Epidermal melanocyte (primary cell): ENCODE data around the gene TGFBI.

Source experiments
- DNase-seq: peaks from one replicate; pipeline ENCODE4 v3.0.0; 2011; ENCODE audit warnings: low spot score; ENCODE audit not compliant: insufficient read length

The TGFBI gene

DNA sequence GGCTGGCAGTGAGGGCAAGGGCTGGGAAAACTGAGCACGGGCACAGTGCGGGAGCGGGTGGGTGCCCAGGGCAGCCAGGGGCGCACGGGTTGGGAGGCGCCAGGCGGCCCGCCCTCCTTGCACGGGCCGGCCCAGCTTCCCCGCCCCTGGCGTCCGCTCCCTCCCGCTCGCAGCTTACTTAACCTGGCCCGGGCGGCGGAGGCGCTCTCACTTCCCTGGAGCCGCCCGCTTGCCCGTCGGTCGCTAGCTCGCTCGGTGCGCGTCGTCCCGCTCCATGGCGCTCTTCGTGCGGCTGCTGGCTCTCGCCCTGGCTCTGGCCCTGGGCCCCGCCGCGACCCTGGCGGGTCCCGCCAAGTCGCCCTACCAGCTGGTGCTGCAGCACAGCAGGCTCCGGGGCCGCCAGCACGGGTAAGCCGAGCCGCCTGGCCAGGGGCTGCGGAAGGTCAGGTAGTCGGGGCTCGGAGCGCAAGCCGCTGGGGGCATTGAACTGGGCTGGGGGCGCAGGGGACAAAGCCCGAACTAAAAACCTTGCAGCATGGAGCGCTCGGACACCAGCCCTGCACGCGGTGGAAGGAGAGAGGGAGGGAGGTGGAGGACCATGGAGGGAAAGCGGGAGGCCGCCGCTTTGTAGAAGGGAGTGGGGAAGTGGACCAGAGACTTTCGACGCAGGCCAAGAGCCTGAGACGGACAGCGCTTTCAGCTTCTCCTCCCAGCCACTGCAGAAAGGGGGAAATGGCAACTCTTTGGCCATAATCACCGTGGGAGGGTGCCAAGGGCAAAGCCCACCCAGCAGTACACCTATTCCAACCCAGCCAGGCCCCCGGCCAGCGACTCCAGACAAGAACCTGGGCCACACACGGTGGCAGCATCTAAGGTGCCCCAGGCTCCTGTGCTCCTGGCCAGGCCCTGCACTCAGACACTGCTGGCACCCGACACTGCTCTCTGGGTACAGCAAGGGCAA is at the start of gene TGFBI:
TGFBI (plus strand) TSS at position 207 of the 961 bp plus-strand sequence; CDS start at position 275, 68 bp downstream.
- peak; percentile 36 for DNase-seq

DNA sequence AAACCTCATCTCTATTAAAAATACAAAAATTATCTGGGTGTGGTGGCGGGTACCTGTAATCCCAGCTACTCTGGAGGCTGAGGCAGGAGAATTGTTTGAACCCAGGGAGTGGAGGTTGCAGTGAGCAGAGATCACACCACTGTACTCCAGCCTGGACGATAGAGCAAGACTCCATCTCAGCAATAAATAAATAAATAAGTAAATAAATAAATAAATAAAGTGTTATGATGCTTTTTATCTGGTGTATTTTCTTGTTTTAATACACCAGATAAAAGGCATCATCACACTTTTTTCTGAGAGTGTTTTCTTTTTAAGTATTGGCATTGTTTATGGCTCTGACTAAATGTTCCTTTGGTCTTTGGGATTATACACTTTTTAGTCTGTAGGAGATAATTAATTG is 49.8 kb upstream of the TGFBI start:
- no peak for DNase-seq

DNA sequence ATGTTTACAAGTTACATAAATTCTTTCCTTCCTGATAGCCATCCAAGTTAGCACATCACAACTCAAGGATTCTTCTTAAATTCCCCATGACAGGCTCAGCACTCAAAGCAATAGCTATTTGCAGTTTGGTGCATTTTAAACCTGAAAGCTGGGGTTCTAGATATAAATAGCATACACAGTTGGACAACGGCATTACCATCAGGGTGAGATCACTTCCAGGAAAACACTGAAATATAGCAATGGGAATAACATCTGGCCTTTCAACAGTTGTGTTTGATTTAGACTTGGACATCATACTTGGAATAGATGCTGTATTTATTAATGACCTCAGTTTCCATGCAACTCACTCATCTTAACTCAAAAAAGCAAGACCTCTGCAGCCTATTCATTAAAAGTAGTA is 49.3 kb upstream of the TGFBI start:
- peak; percentile 21 for DNase-seq

DNA sequence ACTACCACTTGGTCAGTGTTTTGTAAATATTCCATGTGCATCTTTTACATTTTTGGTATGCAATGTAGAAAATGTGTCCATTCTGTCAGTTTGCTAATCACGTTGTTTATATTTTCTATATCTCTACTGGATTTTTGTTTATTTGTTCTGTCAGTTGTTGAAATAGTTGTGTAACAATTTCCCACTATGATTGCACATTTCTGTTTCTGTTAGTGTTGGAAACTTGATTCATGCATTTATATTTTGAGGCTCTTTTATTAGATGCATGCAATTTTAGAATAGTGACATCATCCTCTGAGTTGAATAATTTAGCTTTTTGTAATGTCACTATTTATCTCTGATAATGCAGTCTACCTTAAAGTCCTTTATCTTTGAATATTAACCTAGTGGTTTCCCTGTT is 48.2 kb upstream of the TGFBI start:
- DNase-seq, result no peak

DNA sequence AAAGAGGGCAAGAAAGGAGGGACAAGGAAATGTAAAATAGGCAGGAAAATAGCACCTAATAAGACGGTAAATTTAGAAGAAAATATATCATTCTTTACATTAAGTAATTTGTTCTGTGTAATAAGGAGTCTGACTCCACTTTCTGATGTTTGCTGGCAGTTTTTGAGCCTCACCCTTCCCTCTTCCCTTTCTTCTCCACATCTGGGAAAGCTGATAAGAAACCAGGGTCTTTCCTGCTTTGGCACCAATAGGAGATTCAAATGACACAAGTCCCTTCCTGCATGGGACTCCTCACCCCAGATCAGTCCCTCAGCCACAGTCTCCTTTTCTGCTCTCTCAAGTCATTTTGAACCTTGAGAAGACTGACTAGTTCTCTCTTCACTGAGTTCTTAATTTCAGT is 42.8 kb upstream of the TGFBI start:
- no peak for DNase-seq

DNA sequence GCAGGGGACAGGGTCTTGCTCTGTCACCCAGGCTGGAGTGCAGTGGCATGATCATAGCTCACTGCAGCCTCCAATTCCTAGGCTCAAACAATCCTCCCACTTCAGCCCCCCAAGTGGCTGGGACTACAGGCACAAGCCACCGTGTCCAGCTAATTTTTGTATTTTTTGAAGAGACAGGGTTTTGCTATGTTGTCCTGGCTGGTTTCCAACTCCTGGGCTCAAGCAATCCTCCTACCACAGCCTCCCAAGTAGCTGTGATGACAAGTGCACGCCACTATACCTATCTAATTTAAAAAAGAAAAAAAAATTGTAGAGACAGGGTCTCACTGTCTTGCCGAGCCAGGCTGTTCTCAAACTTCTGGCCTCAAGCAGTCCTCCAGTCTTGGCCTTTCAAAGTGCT is 42.4 kb upstream of the TGFBI start:
- no peak for DNase-seq

DNA sequence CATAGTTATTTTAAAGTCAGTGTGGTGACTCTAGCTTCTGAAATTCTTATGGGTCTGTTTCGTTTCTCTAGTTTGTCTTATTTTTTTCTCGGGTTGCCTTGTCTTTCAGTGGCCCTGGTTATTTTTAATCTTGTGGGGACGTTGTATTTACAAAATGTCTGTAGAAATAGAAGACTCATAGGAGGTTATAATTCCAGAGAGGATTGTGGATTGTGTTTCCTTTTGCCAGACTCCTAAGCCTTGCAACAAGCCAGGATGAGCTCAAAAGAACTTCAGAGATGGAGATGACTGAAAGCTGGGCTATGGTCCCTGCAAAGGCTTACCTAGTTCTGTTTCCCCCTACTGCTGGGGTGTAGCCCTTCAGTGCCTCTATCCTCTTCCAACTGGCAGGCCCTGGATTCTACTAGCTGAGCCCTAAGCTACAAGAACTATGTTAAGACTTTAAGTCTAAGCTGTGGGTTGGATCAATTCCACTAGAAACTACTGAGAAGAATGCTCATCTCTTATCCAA is 41.8 kb upstream of the TGFBI start:
- DNase-seq, result no peak

DNA sequence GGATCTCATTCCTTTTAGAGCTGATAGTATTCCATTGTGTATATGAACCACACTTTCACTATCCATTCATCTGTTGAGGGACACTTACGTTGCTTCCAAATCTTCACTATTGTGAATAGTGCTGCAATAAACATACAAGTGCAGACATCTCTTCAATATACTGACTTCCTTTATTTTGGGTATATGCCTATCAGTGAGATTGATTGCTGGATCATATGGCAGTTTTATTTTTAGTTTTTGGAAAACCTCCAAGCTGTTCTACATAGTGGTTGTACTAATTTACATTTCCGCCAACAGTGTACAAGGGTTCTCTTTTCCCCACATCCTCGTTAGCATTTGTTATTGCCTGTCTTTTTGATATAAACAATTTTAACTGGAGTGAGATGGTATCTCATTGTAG is 40.2 kb upstream of the TGFBI start:
- no peak for DNase-seq

DNA sequence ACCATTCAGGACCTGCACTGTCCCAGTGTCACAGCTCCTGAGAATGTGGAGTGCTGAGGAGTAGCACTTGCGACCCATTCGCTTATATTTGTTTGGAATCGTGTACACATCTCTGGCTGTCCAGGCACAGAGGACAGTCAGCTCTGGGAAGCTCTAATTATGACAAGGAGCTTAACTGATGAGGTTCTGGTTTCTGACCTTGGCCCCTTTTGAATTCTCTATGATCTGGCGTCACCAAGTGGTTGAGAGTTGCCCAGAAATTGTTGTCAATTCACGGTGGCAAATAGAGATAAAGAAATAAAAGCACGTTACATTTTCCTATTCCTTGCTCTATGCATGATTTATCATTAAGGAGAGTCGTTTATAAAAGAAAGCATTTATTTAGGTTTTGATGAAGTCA is 39.1 kb upstream of the TGFBI start:
- no peak for DNase-seq

DNA sequence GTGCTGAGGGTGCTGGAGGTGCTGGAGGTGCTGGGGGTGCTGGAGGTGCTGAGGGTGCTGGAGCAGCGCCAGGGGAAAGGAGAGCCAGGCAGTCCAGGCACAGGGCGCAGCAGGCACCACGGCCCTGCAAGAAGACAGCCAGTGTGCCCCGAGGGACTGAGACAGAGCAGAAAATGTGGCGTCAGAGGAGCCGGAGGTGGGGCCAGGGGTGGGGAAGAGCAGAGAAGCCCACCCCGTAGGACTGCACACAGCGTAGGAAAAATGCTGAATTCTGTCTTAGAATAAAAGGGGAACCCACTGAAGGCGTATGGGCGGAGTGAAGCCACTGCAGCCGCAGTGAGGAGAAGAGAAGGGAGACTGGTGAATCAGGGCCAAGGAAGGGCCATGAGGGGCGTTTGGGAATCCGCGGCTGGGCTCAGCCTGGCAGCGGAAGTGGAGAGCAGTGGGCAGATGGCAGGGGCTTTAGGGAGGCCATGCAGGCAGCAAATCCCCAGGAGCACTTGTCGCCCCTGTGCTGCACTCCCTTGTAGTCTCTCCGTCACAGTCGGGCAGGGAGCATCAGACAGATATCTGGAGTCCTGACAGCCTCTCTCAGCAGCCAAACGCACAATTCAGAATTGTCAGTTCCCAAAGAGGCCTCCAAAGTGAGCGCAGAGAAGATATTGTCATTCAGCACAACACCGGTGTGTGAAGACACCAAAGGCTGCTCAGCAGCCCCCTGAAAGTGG is 38.1 kb upstream of the TGFBI start:
- no peak for DNase-seq

DNA sequence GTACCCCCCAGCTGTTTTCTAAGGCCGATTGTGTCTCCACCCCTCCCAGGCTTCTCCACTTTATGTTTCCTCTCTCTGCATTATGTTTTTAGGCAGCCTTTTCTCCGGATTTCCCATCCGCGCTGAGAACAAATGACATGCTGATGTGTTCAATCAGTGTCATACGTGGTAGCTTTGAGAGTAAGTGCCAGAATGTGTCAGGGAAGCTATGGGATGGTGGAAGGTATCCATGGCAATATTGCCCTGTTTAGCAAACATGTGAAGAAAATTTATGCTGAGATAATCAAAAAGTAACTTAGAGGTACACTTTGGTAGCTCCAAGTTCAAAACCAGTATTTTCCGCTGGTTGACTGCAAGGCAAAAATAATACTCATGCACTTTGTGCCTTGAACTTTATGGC is 37.4 kb upstream of the TGFBI start:
- DNase-seq, result no peak

DNA sequence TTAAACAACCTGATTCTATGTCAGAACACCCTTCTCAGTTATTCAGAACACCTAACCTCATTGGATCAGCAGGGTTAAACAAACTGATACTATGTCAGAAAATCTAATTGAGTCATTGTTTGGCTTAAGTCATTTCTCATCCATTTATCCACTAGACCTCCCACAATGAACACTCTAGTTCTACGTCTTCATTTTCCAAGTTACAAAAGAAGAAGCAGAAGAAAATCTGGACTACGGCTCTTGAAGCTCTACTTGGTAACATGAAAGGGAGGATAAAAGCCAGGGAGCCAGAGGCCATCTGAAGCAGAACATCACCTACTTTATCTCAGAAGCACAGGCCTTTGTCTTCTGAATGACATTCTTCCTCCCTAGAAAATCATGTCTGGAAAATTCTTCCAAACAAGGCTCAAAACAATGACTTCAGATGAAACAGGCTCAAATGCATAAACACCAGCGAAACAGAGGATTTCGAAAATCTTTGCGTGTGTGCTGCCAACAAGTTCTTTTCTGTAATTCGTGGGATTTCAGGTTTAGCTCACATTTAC is 35.4 kb upstream of the TGFBI start:
- no peak for DNase-seq

DNA sequence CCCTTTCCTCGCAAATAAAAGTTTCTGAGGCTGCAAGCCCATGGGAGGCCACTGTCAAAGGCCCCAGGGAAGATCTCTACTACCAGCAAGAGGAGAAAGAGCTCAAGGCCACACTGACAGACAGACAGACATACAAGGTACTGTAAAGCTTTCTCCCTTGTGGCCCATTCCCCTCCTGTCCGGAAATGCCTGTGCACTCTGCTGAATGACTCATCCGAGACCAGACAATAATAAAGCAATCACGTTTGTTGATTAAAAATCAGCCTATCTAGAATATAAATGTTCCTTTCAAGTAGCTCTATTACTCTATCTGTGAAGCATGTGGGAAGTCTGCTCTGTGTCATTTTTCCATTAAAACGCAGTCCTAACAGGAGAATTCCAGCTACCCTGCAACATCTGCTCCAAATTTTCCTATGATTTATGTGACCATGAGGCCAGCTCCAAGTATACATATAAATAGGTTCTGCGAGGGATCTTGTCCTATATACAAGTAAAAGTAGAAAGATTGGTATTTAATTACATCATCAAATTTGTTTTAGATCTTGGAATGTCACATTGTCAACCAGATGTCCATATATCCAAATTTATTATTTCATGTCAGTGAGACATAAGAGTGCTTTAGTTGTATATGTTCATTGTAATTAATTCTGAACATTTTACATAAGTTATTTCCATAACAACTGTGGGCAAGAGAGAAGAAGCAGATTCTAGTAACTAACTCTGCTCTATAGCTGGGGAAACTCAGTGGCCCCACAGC is 34.7 kb upstream of the TGFBI start:
- DNase-seq, result no peak

DNA sequence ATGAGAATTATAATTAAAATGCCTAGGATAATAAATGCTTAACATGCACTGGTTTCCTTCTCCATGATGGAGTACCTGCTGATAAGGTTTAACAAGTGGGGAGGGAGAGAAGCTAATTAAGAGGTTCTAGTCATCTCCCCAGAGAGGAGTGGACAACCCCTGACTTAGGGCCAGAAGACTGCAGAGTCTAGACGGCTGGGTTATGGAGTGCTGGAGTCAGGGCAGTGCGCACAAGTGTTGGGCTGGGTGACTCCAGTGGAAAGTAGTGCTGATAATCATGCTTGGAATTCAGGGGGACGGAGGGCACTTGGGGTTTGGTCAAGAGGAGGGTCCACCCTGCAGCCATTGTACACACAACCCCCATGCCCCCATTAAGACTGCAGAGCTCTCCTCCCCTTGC is 32.8 kb upstream of the TGFBI start:
- DNase-seq, result no peak

DNA sequence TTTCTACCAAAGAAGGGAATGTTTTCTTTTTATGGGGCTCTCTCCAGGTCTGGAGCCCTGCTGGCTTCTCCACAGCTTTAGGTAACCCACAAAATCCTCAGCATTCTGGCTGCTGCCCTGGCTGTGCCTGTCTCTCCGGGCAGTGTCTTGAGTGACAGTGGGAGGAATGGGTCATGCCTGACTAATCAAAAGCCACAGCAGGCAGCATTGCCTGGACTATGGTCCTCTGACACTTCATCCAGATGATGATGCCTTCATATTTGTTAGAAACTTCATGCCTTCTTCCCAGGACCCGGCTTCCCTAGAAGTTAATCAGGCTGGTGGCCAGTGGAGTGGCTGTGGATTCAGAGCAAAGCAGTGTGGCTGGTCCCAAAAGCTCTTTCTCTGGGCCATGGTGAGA is 32.2 kb upstream of the TGFBI start:
- DNase-seq, result no peak

DNA sequence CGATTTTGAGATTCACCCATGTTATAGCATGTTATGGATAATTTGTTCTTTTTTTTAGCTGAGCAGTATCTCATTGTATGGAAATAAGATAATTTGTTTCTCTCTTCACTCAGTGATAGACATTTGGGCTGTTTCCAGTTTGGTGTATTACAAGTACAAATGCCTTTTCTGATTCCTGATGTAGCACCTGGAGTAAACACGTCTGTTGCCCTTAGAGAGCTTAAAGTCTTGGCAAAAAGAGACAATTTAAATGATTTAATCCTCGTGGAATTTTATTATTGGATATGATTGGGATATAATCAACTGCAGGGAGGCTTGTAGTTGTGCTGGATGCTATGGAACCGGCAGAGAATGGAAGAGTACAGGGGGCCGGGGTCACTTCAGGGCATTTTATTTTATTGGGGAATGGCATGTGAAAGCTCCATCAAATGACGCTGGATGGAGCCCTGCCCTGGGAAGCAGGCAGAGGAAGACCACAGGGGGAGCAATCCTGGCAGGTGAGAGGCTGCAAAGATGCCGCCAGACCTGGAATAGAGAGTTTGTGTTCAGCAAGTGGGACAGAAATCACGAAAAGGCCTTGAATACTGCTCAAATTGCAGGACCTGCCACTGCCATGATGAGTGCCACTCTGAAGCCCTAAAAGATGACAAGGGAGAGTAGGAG is 31.0 kb upstream of the TGFBI start:
- no peak for DNase-seq

DNA sequence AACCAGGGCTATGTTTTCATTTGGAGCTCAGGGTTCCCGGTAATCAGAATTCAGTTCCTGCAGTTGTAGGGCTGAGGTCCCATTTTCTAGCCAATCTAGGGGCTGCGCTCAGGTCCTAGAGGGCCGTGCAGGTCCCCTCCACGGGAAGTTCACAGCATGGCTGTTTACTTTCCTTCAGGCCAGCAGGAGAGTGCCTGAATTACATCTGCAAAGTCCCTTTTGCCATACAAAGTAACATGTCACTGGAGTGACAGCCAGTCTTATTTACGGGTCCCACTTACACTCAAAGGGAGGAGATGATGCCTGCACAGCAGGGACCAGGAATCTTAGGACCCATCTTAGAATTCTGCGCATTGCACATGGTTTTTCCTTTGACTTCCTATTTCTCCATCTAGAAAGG is 29.9 kb upstream of the TGFBI start:
- no peak for DNase-seq

DNA sequence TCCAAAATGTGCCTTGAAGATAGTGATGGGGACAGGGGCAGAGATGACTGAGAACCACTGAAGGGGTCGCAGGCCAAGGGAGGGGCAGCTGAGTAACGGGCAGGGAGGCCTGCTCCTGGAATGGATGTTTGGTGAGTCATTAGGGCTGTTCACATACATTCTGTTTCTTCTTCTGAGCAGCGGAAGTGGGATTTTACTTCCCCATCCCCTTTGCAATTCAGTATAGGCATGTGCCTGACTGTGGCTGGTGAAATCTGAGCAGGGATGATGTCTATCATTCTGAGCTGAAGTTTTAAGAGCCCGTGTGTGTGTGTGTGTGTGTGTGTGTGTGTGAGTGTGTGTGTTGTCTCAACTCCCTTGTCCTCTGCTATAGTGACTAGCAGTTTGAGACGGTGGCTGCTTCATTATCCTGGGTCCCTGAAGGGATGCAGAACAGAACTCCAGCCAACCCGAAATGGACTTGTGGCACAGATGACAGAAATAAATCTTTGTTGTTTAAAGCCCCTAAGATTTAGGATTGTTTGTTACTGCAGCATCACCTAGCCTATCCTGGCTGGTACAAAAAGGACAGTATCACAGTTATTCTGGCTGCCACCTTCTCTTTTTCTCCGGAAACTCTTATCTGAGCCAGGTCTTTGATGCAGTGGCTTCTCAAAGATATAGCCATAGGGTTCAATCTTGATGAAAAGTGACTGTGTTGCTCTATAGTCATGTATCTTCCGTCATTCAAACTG is 29.2 kb upstream of the TGFBI start:
- no peak for DNase-seq

DNA sequence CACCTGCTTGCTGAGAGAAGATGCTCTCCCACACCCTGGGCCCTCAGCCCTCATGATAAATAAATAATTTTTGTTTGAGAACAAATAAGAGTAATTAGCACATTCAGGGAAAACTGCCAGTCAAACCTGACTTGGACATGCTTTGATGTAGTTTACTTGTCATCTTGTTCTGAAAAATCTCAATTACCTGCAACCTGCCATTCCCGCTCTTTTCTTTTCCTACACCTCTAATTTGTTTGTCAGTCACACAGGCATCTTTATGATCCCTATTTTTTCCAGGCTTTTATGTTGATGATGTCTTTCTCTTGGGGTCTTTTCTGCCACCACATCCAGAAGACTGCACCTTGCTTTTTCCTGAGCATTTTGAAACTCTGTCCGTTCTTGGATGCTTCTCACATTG is 28.6 kb upstream of the TGFBI start:
- no peak for DNase-seq

DNA sequence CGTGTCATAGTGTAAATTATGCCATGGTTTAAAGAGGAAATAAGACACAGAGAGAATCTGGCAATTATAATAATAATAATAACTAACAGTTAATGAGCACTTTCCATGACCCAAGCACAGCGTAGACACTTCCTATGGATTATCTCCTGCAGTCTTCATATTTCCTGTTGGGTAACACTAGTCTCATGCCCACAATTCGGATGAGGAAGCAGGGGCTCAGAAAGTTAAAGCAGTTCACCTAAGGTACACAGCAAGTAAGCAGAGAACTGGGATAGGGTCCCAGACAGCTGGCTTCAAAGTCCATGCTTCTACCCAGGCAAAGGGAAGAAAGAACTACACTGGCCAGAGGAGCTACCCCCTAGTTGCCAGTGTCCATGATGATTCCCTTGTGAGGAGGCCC is 27.9 kb upstream of the TGFBI start:
- DNase-seq, result no peak
